Transverse colon (tissue), 4 donors: ENCODE results near the gene ARL6IP4. TPM values are rescaled to one million over a fixed set of nuclear protein-coding genes. Genes with fewer than 3 reads are reported as not detected.

ENCODE experiments used
- DNase-seq: peaks from one replicate; pipeline ENCODE4 v3.0.0-alpha.2; 2019
- H3K27ac ChIP-seq, 4 donors: fragments of 200-600 bp; sonication (generic); 2 replicates each; pipeline ENCODE4 v1.5.1; 2016 to 2018; ENCODE audit warnings: inconsistent platforms in 4 of 4
- H3K27me3 ChIP-seq: fragments of 200-600 bp; sonication (generic); 2 replicates; pipeline ENCODE4 v1.5.1; 2017; ENCODE audit warnings: inconsistent platforms
- H3K36me3 ChIP-seq, 4 donors: fragments of 200-600 bp; sonication (generic); 2 replicates each; pipeline ENCODE4 v1.5.1; 2017 to 2019; ENCODE audit warnings: inconsistent platforms in 4 of 4
- H3K4me1 ChIP-seq, 4 donors: fragments of 200-600 bp; sonication (generic); 2 replicates each; pipeline ENCODE4 v1.5.1; 2017 to 2020; ENCODE audit warnings: inconsistent platforms in 4 of 4
- H3K4me3 ChIP-seq, 4 donors: fragments of 200-600 bp; sonication (generic); 1 replicate in 1 of 4; 2 replicates in 3 of 4; pipeline versions ENCODE4 v1.5.1 to v1.6.1; 2017 to 2019; ENCODE audit warnings: inconsistent platforms in 4 of 4
- H3K9me3 ChIP-seq, 2 donors: fragments of 200-600 bp; sonication (generic); 2 replicates each; pipeline ENCODE4 v1.5.1; 2017 to 2019; ENCODE audit warnings: inconsistent platforms in 2 of 2
- CTCF ChIP-seq, 5 experiments: fragments of 200-600 bp in 3 of 5; fragments of 450-650 bp in 2 of 5; sonication (generic) in 3 of 5; IDR thresholded peaks; 1 replicate in 2 of 5; 2 replicates in 3 of 5; pipeline ENCODE4 v1.5.1; 2016 to 2017; ENCODE audit warnings: antibody characterized with exemption in 5 of 5, inconsistent platforms in 3 of 5, mild to moderate bottlenecking in 2 of 5, moderate library complexity in 1 of 5
- EP300 ChIP-seq: sonication (generic); formaldehyde crosslinking; IDR thresholded peaks from one replicate; pipeline ENCODE4 v1.6.1; 2017; ENCODE audit warnings: antibody characterized with exemption, low read depth
- POLR2A ChIP-seq: fragments of 450-650 bp; IDR thresholded peaks from one replicate; pipeline ENCODE4 v1.6.1; 2016; ENCODE audit warnings: antibody characterized with exemption, mild to moderate bottlenecking, moderate library complexity
- POLR2AphosphoS5 ChIP-seq, 3 donors: sonication (generic); formaldehyde crosslinking; IDR thresholded peaks; one replicate each; pipeline ENCODE4 v1.6.1; 2016; ENCODE audit warnings: antibody characterized with exemption in 3 of 3
- WGBS, 2 donors: methylation state at CpG; one replicate each; pipeline ENCODE4 v1.1.5; 2018; ENCODE audit warnings: low coverage in 1 of 2; 5-methylcytosine and 5-hydroxymethylcytosine counted together
- in situ Hi-C, 4 donors: fragments of 200-750 bp; cut with MboI; loops; one replicate each; pipeline versions ENCODE4 v1.15.0 to v1.15.1; 2017; ENCODE audit warnings: low sequenced_read_pairs in 3 of 4, low pct_ligation_motif_present in 1 of 4, low pct_unique_long_range_greater_than_20kb in 1 of 4
- intact Hi-C: fragments of 100-400 bp; cut with DNase I; formaldehyde crosslinking; loops from one replicate; pipeline ENCODE4 v1.15.1; 2023; ENCODE audit warnings: low total_unique reads
- total RNA-seq, 4 donors: library from RNA; depleted of rRNA; stranded (reverse); fragments of >200 nt; gene quantifications; one replicate each; pipeline ENCODE4 v1.1.0, GENCODE V29; 2016

ARL6IP4 gene
- total RNA-seq, 4 donors from 2014 or later: 77.4 to 225 (median 184) TPM

DNA sequence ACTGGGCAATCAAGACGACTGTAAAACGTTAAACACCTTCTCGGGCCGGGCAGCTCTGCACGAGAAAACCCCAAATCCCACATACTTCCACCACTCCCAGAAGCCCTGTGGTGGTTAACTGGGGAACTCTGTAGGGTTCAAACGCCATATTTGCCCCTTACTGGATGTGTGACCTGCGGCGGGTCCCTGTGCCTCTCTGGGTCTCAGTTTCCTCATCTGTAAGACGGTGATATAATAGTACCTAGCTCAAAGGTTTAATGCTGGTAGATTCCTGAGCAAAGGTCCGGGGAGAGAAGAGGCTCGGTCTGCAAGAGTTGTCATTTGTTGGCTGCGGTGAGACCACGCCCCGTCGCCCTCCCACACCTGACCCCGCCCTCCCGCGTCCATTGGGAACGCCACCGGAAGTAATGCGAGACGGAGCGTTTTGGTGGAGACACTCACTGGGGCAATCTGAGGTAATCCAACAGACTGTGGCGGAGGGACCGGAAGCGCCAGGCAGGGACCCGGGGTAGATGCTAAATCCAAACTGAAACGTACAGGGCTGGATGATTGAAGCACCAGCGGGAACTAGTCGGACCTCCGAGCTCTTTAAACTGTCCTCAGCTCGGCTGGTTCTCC is 6.1 kb upstream of the ARL6IP4 start:
- DNase-seq: peak; percentile 99
- Histone ChIP-seq H3K4me3 (peak overlapping the region; percentile 63 to 94 (median 86)), H3K27ac (peak overlapping the region; percentile 97 to 99 (median 98)), H3K27me3 (no peaks in the 10 kb centered on the region), H3K9me3 (no peaks in the 10 kb centered on the region), H3K4me1 (peaks cover 16 to 46% (median 29%) of the 10 kb centered on the region in 4 donors), H3K36me3 (no peaks in the 10 kb centered on the region)
- WGBS, 2 donors: 0% methylated on average over 32 of the region's 32 CpGs; no CpG with 5 or more reads in 1 of the 2 donors
- in situ Hi-C loops: loop anchor here in 3 of 4 donors (10.0 to 25.0 kb wide), 2 partner anchors 260 to 337 kb away; partner anchors contain the start of genes MPHOSPH9 (in 2 of the 3) and MTRFR (in 2 of the 3)
- intact Hi-C loops: loop anchor here (10.0 kb wide), 1 partner anchor 260 kb away; the partner anchor contains the start of genes MPHOSPH9 and MTRFR
- TF ChIP-seq CTCF (IDR thresholded peaks at IDR 0.05) (no peak), POLR2AphosphoS5 (IDR thresholded peaks at IDR 0.05) (peak in 2 of 3 donors; percentile 60 to 79), POLR2A (peak; percentile 58), EP300 (no peak)

GRCh38 chr12:122974892-122975789 is 5.3 kb upstream of the ARL6IP4 start, which contains the start of gene OGFOD2:
OGFOD2 (plus strand) TSS chr12:122975244; CDS start chr12:122975252, 8 bp downstream.
- Histone ChIP-seq H3K27ac (peak within 1 kb of the TSS; percentile 97 to 99 (median 98)), H3K9me3 (no peaks in the 10 kb centered on the region), H3K4me1 (peaks cover 22 to 45% (median 35%) of the 10 kb centered on the region in 4 donors), H3K4me3 (peak within 1 kb of the TSS; percentile 63 to 94 (median 86)), H3K36me3 (no peaks in the 10 kb centered on the region), H3K27me3 (no peaks in the 10 kb centered on the region)
- intact Hi-C loops (loop anchor here (10.0 kb wide), 1 partner anchor 260 kb away; the partner anchor contains the start of genes MPHOSPH9 and MTRFR), in situ Hi-C loops (loop anchor here in 3 of 4 donors (10.0 to 25.0 kb wide), 2 partner anchors 260 to 338 kb away; partner anchors contain the start of genes MPHOSPH9 (in 2 of the 3) and MTRFR (in 2 of the 3))
- WGBS, 2 donors: 1% methylated on average over 47 of the region's 66 CpGs; no CpG with 5 or more reads in 1 of the 2 donors
- TF ChIP-seq EP300 (no peak), POLR2AphosphoS5 (IDR thresholded peaks at IDR 0.05) (peak; percentile 63 to 77 (median 70)), POLR2A (peak; percentile 55), CTCF (IDR thresholded peaks at IDR 0.05) (peak in 1 of 5 experiments; percentile 25)
- peak; percentile 93 for DNase-seq

DNA sequence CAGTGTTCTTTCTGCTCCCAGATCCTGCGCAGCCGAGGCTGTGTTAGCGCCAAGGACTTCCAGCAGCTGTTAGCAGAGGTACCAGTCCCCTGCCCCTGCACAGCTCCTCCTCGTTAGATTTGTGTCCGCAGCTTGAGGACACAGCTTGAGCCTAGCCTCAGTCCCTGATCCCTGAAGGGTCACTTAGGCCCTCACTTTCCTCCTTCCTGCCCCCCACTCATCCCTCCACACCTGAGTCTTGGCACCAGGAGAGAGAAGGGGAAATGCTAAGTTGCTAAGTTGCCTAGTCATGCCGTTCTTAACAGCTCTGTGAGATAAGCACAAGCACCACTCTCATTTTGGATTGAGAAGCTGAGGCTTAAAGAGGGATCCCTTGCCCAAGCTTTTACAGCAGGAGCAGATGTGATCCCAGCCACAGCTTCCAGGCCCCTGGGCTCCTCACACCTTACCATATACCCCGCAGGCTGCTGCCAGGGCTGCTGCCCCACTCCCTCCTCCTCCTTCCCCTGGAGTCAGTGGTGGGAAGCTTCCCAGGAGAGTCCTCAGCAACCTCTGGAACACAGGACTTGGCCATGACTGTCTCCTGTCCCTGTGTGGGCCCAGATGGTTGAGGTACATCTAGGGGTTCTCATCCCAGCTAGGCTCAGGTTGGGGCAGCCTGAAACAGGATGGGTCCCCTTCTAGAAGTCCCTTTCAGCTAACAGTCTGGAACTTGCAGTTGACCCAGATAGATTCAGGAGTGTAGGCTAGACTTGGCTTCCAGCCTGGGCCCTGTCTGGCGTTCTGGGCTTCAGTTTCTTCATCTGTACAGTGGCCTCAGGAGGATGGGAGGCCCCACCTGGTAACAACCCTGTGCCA is 4.5 kb upstream of the ARL6IP4 start:
- TF ChIP-seq EP300 (no peak), CTCF (IDR thresholded peaks at IDR 0.05) (no peak), POLR2AphosphoS5 (IDR thresholded peaks at IDR 0.05) (no peak), POLR2A (no peak)
- Histone ChIP-seq H3K4me3 (peak overlapping the region; percentile 63 to 94 (median 86)), H3K27me3 (no peaks in the 10 kb centered on the region), H3K36me3 (no peaks in the 10 kb centered on the region), H3K9me3 (no peaks in the 10 kb centered on the region), H3K27ac (peak overlapping the region; percentile 97 to 99 (median 98)), H3K4me1 (peaks cover 22 to 43% (median 35%) of the 10 kb centered on the region in 4 donors)
- intact Hi-C loops (loop anchor here (10.0 kb wide), 1 partner anchor 259 kb away; the partner anchor contains the start of genes MPHOSPH9 and MTRFR), in situ Hi-C loops (loop anchor here in 2 of 4 donors (10.0 kb wide), 1 partner anchor 259 kb away; the partner anchor contains the start of genes MPHOSPH9 (in 2 of the 2) and MTRFR (in 2 of the 2))
- no peak for DNase-seq
- WGBS, 2 donors: 11% methylated on average over 8 of the region's 8 CpGs; no CpG with 5 or more reads in 1 of the 2 donors
